Left kidney (tissue), 2 donors: ENCODE measurements around the gene LRP3. TPM values are rescaled to one million over a fixed set of nuclear protein-coding genes. Genes with fewer than 3 reads are reported as not detected.
"Not testable (repeated sequence)": the region's sequence is repeated elsewhere in the genome, so short reads cannot be mapped to it uniquely, and the experiment has no call there.

Source experiments
- DNase-seq: peaks from one replicate; pipeline ENCODE4 v3.0.0-alpha.2; 2013
- polyA plus RNA-seq: library from polyadenylated mRNA; unstranded; fragments of 120-200 nt; gene quantifications from one replicate; pipeline ENCODE4 v1.2.1, GENCODE V29; 2013; ENCODE audit not compliant: insufficient read length

Gene LRP3
- polyA plus RNA-seq, 1 donor: 16.3 TPM

DNA sequence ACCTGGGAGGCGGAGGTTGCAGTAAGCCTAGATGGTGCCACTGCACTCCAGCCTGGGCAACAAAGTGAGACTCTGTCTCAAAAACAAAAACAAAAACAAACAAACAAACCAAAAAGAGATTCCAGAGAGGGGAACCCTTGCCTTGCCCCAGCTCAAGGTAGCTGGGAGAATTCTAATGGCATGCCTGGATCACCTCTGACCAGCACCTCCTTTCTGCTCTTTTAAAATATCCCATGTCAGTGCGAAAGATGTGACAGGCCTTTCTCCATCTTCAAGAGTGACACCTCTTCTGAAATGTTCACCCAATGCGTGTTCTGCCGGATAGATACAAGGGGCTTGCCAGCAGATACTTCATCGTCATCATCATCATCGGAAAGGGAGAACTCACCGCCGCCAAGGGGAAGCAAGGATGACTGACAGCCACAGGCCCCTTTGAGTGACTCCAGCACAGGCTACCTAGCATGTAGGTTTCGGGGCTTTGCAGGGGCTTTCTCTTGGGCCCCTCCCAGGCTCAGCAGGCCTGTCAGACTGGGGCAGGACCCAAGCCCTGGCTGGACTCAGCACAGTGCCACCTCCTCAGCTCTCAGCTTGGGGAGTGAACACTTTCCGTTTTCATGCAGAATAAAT, 18.9 kb upstream of the LRP3 start:
- no peak for DNase-seq

DNA sequence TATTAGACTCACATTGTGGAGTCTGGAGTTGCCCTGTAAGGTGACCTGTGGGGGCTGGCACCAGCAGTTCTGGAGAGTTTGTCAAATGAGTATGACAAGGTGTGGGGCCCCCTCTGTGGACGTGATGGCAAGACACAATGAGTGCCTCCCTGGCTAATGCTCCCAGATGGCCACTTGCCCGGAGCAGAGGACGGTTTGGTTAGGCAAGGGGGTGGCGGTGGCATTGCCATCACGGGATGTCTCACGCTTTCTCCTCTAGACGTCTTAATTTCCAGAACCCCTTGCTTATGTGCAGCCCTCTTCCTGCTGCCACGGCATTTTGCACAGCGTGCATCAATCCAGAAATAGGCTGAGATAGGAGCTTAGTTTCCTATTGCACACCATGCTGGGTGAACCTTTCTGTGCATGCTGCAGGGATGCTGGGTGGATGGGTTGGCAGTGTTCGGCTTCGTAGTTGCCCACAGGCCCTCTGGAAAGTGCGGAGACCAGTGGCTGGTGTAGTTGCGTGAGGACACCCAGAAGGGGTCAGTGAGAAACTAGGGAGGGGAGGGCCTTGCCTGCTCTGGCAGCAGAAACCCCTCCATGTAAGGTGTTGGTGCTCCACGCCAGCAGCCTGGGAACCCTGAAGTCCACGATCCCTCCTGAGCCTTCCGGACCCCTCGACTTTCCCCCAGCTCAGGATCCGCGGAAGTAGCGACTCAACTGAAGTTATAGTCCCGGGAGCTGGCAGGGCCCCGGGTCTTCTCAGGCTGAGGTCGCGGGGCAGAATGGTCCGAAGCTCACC, 18.1 kb upstream of the LRP3 start:
- no peak for DNase-seq

DNA sequence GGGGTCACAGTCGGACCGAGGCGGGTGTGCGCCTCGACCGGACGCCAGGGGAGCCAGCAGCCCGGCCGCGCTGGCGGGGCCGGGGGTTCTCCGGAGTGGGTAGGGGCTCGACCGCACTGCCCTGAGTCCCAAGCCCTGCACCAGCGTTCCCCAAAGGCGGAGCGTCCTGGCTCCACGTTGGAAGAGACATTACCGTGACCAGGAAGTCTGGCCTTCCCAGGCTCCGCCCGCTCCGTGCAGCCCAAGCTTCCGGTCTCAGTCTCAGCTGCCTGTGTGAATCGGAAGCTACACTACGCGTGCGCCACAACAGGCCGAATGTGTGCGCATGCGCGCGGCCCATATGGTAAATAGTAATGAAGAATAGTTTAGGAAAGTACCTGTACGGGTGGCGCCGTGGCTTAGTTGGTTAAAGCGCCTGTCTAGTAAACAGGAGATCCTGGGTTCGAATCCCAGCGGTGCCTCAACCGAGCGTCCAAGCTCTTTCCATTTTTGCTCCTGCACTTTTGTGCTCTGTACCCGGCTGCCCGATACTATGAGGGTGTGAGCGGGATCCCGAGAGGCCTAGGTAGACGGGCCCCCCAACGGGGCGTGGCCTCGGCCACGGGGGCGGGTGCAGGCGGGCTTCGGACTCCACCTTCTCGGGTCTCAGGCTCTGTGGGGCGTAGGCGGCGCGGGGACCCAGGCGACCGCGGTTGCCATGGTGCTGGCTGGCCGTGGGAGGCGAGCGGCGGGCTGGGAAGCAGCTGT, 17.3 kb upstream of the LRP3 start:
- DNase-seq: peak; percentile 97

DNA sequence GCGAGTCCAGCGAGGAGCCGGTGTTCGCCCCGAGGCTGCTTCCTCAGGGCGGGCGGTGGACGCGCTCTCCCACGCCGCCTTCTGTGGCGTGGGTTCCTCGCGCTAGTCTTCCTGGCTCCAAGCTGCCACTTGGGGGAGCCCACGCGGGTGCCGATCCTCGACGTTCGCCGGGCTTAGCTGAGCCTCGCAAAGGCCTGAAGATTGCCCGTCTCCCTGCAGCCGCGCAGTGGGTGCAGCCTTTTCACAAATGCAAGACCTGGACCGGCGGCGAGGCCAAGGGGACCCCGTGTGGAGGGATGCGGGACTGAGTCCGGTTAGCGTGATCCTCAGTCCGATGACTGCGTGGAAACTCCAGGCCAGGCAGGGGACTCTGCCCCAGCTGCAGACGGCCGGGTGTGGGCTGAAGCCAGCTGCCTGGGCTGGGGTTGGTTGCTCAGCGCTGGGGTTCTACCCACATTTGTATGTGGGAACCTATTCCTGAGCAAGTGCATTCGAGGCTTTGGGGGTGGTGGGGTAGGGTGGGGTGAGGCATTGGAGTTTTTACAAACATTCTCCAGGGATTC, 16.6 kb upstream of the LRP3 start:
- no peak for DNase-seq

DNA sequence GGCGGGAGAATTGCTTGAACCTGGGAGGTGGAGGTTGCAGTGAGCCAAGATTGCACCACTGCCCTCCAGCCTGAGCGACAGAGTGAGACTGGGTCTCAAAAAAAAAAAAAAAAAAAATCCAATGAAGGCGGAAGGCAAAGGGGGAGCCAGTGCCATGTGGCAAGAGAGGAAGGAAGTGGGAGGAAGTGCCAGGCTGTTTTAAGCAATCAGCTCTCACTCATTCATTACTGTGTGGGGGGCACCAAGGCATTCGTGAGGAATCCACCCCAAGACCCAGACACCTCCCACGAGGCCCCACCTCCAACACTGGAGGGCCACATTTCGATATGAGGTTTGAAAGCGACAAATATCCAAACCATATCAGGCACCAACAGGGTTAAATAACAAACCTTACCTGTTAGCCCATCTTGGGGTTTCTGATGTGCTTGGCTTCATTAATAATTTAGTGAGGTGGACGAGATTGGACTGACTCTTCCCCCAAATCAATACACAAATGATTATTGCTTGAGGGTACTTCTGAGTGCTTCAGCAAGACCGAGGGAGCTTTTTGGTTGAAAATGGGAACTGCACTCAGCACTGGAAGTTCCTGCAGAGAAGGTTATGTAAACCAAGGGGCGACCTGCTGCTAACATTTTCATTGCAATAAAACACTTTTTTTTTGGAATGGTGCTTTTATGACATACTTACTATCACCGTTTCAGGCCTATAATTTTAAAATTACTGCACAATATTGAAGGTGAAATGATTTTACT, 7.5 kb upstream of the LRP3 start:
- no peak for DNase-seq

DNA sequence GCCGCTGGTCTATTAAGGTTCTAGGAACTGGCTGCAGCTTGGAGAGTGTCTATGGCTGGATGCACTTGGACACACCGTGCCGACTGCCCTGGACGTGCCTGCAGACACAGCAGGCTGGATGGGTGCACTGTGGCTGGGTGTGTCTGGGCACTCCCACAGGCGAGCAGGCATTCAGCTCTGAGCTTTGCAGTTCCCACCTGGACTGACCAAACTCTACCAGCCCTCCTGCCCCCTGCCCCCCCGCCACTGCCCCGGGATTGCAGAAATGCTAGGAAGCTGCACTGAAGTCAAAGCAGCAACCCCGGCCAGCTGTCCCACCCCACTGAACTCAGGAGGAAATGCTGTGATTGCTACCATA, 7.0 kb upstream of the LRP3 start:
- DNase-seq: no peak

DNA sequence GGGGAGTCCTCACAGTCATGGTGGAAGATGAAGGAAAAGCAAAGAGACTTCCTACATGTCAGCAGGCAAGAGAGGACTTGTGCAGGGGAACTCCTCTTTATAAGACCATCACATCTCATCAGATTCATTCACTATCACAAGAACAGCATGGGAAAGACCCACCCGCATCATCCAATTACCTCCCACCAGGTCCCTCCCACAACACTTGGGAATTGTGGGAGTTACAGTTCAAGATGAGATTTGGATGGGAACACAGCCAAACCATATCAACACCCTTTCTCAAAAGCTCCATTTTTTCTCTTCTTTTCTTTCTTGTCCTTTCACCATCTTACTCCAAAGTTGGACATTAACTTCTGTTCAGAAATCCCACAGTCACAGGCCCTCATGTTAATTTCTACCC, 4.7 kb upstream of the LRP3 start:
- DNase-seq: no peak

DNA sequence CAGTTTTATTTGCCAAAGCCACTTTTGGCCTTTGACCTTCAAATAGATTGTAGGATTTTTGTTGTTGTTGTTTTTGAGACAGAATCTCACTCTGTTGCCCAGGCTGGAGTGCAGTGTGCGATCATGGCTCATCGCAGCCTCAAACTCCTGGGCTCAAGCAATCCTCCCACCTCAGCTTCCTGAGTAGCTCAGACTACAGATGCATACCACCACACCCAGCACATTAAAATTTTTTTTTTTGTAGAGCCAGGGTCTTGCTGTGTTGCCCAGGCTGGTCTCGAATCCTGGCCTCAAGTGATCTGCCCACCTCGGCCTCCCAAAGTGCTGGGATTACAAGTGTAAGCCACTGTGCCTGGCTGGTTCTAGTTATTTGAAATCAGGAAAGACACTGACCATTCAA, 3.0 kb upstream of the LRP3 start:
- not testable (repeated sequence) for DNase-seq

DNA sequence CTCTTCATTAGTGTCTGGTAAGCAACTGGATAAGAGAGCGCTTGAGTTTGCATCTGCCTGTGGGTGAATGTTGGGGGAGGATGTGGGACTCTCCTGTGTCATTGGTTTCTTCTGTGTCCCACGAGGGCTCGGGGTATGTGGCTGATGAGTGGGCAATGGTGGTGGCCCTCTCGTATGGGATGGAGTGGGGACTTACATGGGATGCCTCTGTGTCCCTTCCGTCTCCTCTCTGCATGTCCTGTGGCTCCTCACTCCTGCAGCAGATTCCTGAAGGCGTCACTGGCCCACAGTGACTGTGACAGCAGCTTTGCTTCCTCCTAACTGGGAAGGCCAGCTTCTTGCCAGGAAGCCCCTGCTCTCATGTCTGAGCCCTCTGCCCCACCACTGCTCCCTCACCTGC, 2.6 kb upstream of the LRP3 start:
- no peak for DNase-seq

DNA sequence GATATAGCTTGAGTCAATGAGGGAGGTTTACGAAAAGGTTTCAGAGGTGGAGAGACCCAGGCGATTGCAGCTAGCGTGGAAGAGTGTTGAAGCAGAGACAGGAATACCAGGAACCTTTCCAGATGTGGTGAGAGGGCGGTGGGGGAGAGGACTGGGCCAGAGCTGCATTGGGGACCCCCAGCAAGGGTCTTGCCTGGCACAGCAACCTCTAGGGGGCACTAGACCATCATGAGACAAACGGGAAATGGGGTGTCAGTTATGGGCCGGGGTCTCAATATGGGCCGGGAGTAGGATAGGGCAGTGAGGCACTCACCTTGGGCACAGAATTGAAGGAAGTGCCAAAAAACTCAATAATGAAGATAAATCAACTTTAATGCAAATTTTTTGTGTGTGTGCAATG, 2.1 kb upstream of the LRP3 start:
- DNase-seq: no peak

DNA sequence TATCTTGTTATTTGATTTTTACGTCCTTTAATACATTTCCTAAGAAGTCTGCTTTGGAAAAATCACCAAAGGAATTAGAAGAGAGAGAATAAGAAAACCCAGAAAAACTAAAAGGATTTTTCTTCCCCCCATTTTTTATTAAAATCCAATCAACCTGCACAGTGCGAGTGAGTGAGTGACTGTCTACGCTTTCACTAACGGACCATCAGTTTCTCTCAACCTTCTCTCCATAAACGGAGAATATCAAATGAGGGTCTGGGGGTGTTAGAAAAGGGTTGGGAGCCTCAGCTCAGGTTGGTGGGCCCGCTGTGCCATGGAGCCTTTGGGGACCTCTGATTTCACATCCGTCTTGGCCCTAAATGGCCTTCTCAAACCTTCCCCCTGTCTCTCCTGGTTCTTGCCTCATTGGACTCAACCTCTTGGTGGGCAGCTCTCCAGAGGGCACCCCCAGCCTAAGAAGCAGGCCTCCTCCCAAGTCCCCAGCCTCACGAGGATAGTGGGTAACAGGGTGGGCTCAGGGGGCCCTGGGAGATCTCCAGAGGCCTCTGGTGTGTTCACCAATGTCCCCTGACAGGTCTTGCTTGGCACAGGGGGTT, 763 bp upstream of the LRP3 start:
- no peak for DNase-seq

DNA sequence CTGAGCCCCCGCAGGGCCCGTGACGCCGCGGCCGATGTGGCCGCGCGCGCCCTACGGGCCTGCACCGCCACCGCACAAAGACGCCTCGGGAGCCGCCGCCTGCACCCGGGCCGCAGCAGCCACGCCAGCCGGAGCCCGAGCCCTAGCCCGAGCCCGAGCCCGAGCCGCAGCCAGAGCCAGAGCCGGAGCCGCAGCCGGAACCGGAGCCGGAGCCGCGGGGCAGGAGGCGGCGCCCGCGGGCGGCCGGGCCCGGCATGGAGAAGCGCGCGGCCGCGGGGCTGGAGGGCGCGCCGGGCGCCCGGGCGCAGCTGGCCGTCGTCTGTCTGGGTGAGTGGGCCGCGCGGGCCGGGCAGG, 379 bp downstream of the LRP3 start:
- DNase-seq: no peak

DNA sequence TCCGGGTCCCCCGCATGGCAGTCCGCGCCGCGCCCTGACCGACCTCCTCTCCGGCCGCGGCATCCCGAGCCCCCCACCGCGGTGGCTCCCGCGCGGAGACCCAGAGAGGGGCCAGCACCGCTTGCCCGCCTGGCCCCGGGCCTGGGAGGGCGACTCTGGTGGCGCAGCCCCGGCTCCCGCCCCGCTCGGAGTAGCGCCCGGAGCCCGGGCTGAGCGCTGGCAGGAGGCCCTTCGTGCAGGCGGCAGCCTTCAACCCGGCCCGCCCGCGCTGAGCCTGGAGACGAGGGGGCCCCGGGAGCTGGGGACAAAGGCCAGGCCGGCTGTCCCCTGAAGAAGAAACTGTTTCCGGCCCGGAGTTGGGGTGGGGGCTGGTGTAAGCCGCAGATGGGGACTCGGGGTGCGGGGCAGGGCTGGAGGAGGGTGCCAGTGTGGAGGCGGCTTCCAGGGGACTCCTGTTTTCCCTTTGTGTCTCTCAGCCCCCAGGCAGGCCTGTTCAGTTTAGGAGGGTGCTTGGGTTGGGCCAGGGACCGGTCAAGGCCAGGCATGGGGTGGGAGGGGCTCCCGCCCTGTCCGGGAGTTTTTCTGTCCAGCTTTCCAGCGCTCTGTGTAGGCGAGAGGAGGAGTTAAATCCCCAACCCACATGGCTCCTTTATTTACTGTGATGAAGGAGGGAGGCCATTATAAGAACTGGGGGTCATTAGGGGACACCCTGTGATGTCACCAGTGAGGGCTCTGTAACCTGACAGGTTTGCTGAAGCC, 935 bp downstream of the LRP3 start:
- no peak for DNase-seq

DNA sequence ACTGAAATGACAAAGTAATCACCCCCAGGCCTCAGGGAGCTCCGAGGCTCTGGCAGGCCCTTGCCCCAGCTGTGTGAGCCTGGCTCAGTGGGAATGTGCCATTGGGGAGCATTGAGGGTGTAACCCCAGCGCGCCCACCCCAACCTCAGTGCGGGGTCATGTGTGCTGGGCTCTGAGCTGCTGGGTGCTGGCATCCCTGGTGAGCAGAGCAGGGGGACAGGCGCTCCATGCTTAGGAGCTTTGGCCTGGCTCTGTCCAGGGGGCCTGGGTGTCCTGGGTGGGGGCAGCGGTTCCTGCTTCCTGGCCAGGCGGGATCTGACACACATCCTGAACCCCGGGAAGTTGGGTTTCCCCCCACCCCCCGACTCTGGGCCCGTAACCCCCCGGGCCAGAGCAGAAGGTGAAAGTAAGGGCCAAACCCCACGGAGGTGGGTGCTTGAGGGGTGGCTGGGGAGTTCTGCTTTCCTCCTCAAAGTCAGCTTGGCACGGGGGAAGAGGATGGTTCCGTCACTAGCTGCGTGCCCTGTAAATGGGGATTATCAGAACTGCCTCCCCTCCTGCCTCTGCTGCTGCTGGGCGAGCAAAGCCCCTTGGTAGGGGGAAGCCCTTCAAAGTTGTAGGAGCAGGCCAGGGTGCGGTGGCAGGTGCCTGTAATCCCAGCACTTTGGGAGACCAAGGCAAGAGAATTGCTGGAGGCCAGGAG, 1.7 kb downstream of the LRP3 start:
- DNase-seq: no peak

DNA sequence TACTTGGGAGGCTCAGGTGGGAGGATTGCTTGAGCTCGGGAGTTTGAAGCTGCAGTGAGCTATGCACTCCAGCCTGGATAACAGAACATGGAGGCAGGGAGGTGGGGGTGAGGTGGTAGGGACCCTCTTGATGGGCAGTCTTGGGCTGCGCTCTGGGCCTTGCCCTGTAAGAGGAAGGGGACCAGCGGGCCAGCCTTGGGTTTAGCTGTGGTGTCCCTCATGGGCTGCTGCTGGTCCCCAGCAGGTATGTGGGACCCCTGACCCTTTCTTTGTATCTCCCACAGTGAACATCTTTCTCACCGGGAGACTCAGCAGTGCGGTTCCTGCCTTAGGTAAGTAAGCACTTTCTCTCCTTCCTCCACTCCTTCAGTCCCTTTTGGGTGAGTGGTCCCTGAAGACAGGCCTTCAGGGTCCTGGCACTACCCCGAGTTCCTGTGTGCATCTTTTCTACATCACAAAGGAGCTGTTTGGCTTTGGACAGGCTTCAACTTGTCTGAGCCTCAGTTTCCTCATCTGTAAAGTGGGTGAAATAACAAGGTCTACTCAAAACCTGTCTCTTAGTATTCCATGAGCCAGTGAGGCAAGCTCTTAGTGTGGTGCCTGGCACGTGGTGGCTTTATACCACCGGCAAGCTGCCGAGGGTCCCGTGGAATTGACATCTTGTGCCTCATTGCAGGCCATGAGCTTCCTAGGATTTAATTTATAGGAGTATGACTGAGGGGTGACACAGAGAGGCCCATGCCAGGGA, 2.5 kb downstream of the LRP3 start:
- DNase-seq: no peak

DNA sequence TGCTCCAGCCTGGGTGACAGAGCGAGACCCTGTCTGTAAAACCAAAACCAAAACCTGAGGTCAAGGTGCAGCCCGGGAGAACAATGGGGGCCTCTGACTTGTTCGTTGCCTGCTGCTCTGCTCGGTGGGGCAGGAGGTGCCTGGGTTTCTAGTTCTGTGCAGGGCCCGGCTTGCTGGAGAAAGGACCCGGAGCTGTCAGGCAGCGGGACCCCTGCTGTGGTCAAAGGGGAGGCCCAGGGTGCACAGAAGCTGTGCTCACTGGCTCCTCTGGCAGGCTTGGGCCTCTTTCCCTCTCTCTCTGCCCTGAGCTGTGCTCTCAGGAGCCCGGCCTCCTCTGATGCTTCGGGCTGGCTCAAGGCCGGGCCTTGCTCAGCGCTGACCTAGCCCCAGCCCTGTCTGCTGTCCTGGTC, 3.5 kb downstream of the LRP3 start:
- DNase-seq: no peak

DNA sequence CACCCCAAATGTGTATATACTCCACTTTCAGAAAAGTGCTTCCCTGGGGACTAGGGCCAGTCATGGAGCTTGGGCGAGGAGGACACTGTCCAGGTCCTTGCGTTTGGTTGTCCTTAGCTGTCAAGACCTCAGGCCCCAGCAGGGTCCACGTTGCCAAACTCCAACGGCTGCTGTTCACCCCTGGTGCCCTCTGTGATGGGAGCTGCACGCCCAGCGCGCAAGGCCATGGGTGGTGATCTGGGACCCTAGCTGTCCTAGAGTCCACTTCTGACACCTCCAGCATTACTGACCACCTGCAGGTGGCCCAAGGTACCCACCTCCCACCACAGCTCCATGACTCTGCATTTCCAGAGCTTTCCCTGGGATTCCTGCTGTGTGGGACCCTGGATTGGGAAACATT, 4.0 kb downstream of the LRP3 start:
- DNase-seq: no peak

DNA sequence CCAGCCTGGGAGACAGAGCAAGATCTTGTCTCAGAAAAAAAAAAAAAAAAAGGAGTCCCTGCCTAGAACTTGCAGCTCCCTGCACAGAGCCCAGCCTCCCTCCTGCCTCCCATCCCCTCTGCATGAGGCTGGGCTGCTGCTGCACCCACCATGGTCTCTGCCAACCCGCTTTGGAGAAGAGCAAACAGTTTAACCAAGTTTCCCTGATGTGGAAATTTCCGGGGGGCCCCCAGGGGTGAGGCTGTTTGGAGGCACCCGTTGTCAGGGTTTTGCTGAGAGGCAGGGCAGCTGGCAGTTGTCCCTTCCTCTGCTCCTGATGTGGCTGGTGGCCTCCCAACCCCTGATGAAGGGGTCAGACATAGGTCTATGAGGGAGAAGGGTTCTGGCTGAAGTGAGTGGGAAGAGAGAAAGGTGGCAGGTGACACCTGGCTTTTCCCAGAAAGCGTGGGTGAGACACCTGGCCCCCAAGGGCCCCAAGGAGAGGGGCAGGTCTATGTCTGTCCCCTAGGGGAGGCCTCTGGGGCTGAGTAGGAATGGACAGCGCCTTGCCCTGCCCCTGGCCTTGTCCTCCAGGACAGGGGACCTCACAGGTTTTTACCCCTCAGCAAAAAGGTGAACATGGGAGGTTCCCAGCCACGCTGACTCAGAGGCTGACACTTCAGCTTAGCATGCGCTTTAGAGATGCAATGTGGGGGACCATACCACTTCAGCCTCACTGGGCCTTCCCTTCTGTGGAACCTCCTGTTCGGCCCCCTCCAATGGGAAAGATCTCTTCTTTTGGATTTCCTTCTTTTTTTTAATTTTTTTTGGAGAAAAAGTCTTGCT, 5.5 kb downstream of the LRP3 start:
- DNase-seq: no peak

DNA sequence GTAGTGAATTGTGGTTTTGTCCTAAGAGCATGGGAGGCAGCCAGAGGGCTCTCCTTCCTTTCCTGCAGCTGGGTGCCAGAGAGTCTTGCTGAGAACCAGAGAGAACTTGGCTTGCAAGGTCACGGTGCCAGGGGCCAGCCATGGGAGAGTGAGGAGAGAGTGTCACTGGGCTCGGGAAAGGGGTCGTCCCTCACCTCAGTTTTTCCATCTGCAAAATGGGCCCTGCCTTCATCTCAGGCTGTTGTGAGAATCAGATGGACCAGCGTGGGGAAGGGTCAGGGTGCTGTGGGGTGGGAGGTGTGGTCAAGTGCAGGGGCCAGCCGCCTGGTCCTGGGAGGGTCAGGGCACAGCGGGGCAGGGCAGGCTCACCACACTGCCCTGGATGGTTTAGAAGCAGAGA, 7.3 kb downstream of the LRP3 start:
- no peak for DNase-seq
